PC-3 (cell line): Measurements from ENCODE around the gene TSNAXIP1. TPM values are rescaled to one million over a fixed set of nuclear protein-coding genes. Genes with fewer than 3 reads are reported as not detected.
"Not testable (repeated sequence)": the region's sequence is repeated elsewhere in the genome, so short reads cannot be mapped to it uniquely, and the experiment has no call there.

Experiments used
- ATAC-seq: fragments of 200-7000 bp; cut with Tn5 transposase; 2 replicates; pipeline ENCODE4 v1.9.1; 2020; ENCODE audit warnings: mild to moderate bottlenecking, moderate library complexity
- BruUV-seq: library from RNA; stranded (reverse); fragments of 400-500 nt; replicated peaks from 2 replicates; lab custom pipeline; 2021; lab: Mats Ljungman, UMichigan
- CTCF ChIA-PET: fragments of 300-600 bp; sonication (Branson Sonifier 250); formaldehyde crosslinking; loops from one replicate; lab custom pipeline; 2022; ENCODE audit warnings: antibody characterized with exemption; lab: Charles Lee
- POLR2A ChIA-PET: fragments of 300-600 bp; sonication (Branson Sonifier 250); formaldehyde crosslinking; loops from one replicate; lab custom pipeline; 2022; ENCODE audit warnings: antibody characterized with exemption; ENCODE audit not compliant: unreplicated experiment; lab: Charles Lee
- DNase-seq: peaks from one replicate; pipeline ENCODE4 v3.0.0-alpha.2; 2015
- H2AFZ ChIP-seq: fragments of 300-600 bp; sonication (generic); 2 replicates; pipeline ENCODE4 v1.6.0; 2016; ENCODE audit warnings: antibody characterized with exemption, low read length
- H3F3A ChIP-seq: fragments of 300-600 bp; sonication (generic); one replicate; pipeline ENCODE4 v1.6.0; 2017; ENCODE audit warnings: antibody characterized with exemption, low read length, control low read depth, mild to moderate bottlenecking; ENCODE audit not compliant: unreplicated experiment
- H3K27ac ChIP-seq: fragments of 300-600 bp; sonication (generic); 2 replicates; pipeline ENCODE4 v1.5.1; 2016; ENCODE audit warnings: mild to moderate bottlenecking, low read length
- H3K27me3 ChIP-seq: fragments of 300-600 bp; sonication (generic); 2 replicates; pipeline ENCODE4 v1.6.1; 2016; ENCODE audit warnings: low read length, mixed read lengths
- H3K36me3 ChIP-seq: fragments of 300-600 bp; sonication (generic); 2 replicates; pipeline ENCODE4 v1.6.1; 2016; ENCODE audit warnings: low read depth, mixed run types, low read length, mixed read lengths
- H3K4me1 ChIP-seq: fragments of 300-600 bp; sonication (generic); 2 replicates; pipeline ENCODE4 v1.5.1; 2016; ENCODE audit warnings: low read length; ENCODE audit not compliant: insufficient read depth
- H3K4me2 ChIP-seq: fragments of 300-600 bp; sonication (generic); 2 replicates; pipeline ENCODE4 v1.6.0; 2016; ENCODE audit warnings: low read length
- H3K4me3 ChIP-seq: fragments of 300-600 bp; sonication (generic); 2 replicates; pipeline ENCODE4 v1.5.1; 2016; ENCODE audit warnings: mild to moderate bottlenecking, low read length, mixed read lengths
- H3K79me2 ChIP-seq: fragments of 300-600 bp; sonication (generic); 2 replicates; pipeline ENCODE4 v1.6.1; 2017; ENCODE audit warnings: low read length, mixed read lengths
- H3K9ac ChIP-seq: fragments of 300-600 bp; sonication (generic); 2 replicates; pipeline ENCODE4 v1.6.0; 2016; ENCODE audit warnings: mild to moderate bottlenecking, low read length
- H3K9me2 ChIP-seq: fragments of 300-600 bp; sonication (generic); replicated peaks from 2 replicates; pipeline ENCODE4 v1.6.1; 2016; ENCODE audit warnings: mixed run types, low read length, mixed read lengths
- H3K9me3 ChIP-seq: fragments of 300-600 bp; sonication (generic); 2 replicates; pipeline ENCODE4 v1.6.1; 2016; ENCODE audit warnings: low read length, mixed read lengths
- H4K20me1 ChIP-seq: fragments of 300-600 bp; sonication (generic); 2 replicates; pipeline ENCODE4 v1.6.1; 2016; ENCODE audit warnings: low read length, mixed read lengths
- EZH2 ChIP-seq: fragments of 300-600 bp; sonication (generic); IDR thresholded peaks from one replicate; pipeline ENCODE4 v1.6.1; 2017; ENCODE audit warnings: antibody characterized with exemption, mild to moderate bottlenecking, low read length; ENCODE audit not compliant: unreplicated experiment
- EZH2phosphoT487 ChIP-seq: fragments of 300-600 bp; sonication (generic); IDR thresholded peaks from 2 replicates; pipeline ENCODE4 v1.6.1; 2018; ENCODE audit warnings: mild to moderate bottlenecking, antibody characterized with exemption, low read length, borderline replicate concordance
- intact Hi-C: fragments of 100-400 bp; cut with micrococcal nuclease; formaldehyde crosslinking; loops from 2 replicates; pipeline ENCODE4 v1.9.0; 2023
- total RNA-seq: library from RNA; depleted of rRNA; stranded (reverse); fragments of >200 nt; gene quantifications from 2 replicates; pipeline ENCODE4 v1.2.3, GENCODE V29; 2014
- TF ChIP-seq, protein P1 (sequence below): fragments of 300-600 bp; sonication (generic); conservative IDR thresholded peaks from 2 replicates; pipeline ENCODE4 v1.5.1; 2017; ENCODE audit warnings: antibody characterized with exemption, low read depth, mild to moderate bottlenecking, low read length

TSNAXIP1 gene
- total RNA-seq, 1 experiment from 2014 or later = 0.44 TPM

DNA sequence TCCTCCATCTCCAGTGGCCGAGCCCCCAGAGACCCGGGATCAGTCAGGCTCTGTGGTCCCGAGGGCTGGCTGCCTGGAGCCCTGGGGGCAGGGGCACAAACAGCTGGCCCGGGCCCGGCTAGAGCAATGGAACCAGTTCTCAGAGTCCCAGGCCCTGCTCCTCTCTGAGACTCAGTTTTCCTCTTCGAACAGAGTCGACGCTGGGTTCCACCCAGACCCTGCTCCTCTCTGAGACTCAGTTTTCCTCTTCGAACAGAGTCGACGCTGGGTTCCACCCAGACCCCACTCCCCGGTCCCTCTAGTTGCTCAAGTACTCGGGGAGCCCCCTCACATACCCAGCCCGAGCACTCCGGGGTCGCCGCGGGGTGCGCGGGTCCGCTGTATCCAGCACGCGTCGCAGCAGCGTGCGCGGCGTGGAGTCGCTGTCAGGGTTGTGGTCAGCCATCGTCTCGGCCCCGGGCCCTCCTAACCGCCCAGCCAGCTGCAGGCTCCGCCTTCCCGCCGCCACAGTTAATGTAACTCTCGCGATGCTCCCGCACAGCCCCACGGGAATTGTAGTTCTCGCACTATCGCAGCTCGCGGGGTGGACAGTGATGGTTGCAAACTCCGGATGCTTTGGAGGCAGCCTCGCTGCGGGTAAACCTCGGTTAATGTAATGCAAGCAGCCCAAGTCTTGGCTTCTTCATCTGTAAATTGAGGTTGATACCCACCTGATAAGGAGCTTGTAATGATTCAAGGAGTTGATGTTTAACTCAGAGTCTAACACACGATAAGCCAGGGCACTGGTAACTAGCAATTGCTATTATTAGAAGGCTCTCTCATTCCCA, 26.9 kb downstream of the TSNAXIP1 start:
- Histone ChIP-seq H3K9me2 (no peaks in the 10 kb centered on the region), H3K79me2 (peaks cover 17% of the 10 kb centered on the region), H3K27ac (peak overlapping the region; percentile 24), H3K36me3 (no peaks in the 10 kb centered on the region), H3K9ac (peak overlapping the region; percentile 90), H3F3A (no peaks in the 10 kb centered on the region), H2AFZ (peak overlapping the region; percentile 99), H3K27me3 (no peaks in the 10 kb centered on the region), H3K4me1 (peaks cover 11% of the 10 kb centered on the region), H3K9me3 (no peaks in the 10 kb centered on the region), H3K4me3 (peak overlapping the region; percentile 78), H4K20me1 (no peaks in the 10 kb centered on the region), H3K4me2 (peak overlapping the region; percentile 98)
- no peak for TF ChIP-seq EZH2
- TF ChIP-seq, protein P1, sequence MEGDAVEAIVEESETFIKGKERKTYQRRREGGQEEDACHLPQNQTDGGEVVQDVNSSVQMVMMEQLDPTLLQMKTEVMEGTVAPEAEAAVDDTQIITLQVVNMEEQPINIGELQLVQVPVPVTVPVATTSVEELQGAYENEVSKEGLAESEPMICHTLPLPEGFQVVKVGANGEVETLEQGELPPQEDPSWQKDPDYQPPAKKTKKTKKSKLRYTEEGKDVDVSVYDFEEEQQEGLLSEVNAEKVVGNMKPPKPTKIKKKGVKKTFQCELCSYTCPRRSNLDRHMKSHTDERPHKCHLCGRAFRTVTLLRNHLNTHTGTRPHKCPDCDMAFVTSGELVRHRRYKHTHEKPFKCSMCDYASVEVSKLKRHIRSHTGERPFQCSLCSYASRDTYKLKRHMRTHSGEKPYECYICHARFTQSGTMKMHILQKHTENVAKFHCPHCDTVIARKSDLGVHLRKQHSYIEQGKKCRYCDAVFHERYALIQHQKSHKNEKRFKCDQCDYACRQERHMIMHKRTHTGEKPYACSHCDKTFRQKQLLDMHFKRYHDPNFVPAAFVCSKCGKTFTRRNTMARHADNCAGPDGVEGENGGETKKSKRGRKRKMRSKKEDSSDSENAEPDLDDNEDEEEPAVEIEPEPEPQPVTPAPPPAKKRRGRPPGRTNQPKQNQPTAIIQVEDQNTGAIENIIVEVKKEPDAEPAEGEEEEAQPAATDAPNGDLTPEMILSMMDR = no peak
- TF ChIP-seq EZH2phosphoT487 = no peak
- TSS peak; percentile 63 for BruUV-seq
- POLR2A ChIA-PET = no interaction called here
- ATAC-seq (peak; percentile 98), DNase-seq (peak; percentile 85)
- intact Hi-C loops = no loop called here
- CTCF ChIA-PET = interaction anchor here (0.5 to 1.5 kb wide), 4 partner anchors 17 to 101 kb away, joined by 3 to 9 read pairs (median 4); no protein-coding TSS in a partner anchor

DNA sequence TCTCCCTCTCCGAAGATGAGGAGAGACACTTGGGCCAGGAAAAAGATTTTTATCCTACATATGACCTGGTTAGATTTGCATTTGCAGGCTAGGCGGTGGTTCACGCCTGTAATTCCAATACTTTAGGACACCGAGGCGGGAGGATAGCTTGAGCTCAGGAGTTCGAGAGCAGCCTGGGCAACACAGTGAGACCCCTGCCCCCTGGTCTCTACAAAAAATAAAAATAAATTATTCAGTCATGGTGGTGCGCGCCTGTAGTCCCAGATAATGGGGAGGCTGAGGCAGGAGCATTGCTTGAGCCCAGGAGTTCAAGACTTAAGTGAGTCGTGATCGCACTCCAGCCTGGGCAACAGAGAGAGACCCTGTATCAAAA, 27.5 kb downstream of the TSNAXIP1 start:
- intact Hi-C loops = no loop called here
- H3K79me2 ChIP-seq = peaks cover 17% of the 10 kb centered on the region

DNA sequence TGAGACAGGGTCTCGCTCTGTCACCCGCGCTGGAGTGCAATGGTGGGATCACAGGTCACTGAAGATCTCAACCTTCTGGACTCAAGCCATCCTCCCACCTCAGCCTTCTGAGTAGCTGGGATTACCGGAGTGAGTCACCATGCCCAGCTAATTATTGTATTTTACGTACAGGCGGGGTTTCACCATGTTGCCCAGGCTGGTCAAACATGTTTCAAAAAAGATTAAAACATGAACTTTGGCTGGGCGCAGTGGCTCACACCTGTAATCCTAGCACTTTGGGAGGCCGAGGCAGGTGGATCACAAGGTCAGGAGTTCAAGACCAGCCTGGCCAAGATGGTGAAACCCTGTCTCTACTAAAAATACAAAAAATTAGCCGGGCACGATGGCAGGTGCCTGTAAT, 30.5 kb downstream of the TSNAXIP1 start:
- H3K9me2 ChIP-seq, H2AFZ ChIP-seq, H3K4me3 ChIP-seq, H3K4me2 ChIP-seq, BruUV-seq, H3K9me3 ChIP-seq, H3K27me3 ChIP-seq, H3K36me3 ChIP-seq, H3K27ac ChIP-seq, DNase-seq, intact Hi-C loops, H3F3A ChIP-seq, H4K20me1 ChIP-seq, ATAC-seq, H3K9ac ChIP-seq: not testable (repeated sequence)
- H3K4me1 ChIP-seq = peaks cover 15% of the 10 kb centered on the region
- ChIA-PET POLR2A (interaction anchor here (0.6 kb wide), 1 partner anchor 275 kb away, joined by 16 read pairs; the partner anchor contains the start of gene CTCF), CTCF (interaction anchor here (0.7 kb wide), 1 partner anchor 290 kb away, joined by 4 read pairs; no protein-coding TSS in a partner anchor)
- H3K79me2 ChIP-seq = peaks cover 15% of the 10 kb centered on the region

More for the DNA sequence above, 27.5 kb downstream of the TSNAXIP1 start:
- Histone ChIP-seq H3K4me1 (peaks cover 11% of the 10 kb centered on the region), H3K9ac (peak overlapping the region; percentile 90; the same call in 1 of the 2 replicates), H2AFZ (peak overlapping the region; percentile 99), H3K9me3 (no peaks in the 10 kb centered on the region), H3K36me3 (no peaks in the 10 kb centered on the region), H4K20me1 (no peaks in the 10 kb centered on the region), H3K4me3 (peak overlapping the region; percentile 78), H3K4me2 (peak overlapping the region; percentile 98), H3K27ac (no peak overlapping the region), H3F3A (no peaks in the 10 kb centered on the region), H3K9me2 (no peaks in the 10 kb centered on the region), H3K27me3 (no peaks in the 10 kb centered on the region)
- DNase-seq (no peak), ATAC-seq (no peak)
- ChIA-PET POLR2A (no interaction called here), CTCF (interaction anchor here (1.2 kb wide), 1 partner anchor 101 kb away, joined by 3 read pairs; no protein-coding TSS in a partner anchor)
- no TSS peak for BruUV-seq
- TF ChIP-seq, protein P1 = no peak
- TF ChIP-seq EZH2phosphoT487 (no peak), EZH2 (no peak)
